ENCODE data around the gene PGAM5.
A peak's percentile ranks its signal among the peaks of the same experiment; 100 is the strongest.
"Not testable (repeated sequence)": the region's sequence is repeated elsewhere in the genome, so short reads cannot be mapped to it uniquely, and the experiment has no call there.

PGAM5 gene

DNA sequence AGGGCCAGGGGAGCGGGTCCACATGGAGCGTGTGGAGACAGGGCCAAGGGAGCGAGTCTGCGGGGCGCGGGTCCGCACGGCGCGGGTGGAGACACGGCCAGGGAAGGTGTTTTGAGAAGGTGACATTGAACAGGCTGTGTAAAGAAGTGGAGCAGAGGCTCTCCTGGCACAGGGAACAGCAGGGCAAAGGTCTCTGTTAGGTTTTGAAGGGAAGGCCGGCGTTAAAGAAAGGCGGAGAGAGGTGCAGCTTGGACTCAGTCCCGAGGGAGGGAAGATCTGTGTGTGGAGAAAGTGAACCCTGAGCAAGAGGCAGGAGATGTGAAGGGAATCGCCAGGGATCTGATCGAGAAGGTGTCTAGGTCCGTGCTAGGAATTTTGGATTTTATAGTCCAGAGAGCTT, 21.4 kb upstream of the PGAM5 start:
- peak; percentile 24 for DNase-seq

GRCh38 chr12:132690112-132690511, 20.5 kb upstream of the PGAM5 start:
- no peak for DNase-seq

GRCh38 chr12:132692030-132692429, 18.6 kb upstream of the PGAM5 start:
- DNase-seq: not testable (repeated sequence)

DNA sequence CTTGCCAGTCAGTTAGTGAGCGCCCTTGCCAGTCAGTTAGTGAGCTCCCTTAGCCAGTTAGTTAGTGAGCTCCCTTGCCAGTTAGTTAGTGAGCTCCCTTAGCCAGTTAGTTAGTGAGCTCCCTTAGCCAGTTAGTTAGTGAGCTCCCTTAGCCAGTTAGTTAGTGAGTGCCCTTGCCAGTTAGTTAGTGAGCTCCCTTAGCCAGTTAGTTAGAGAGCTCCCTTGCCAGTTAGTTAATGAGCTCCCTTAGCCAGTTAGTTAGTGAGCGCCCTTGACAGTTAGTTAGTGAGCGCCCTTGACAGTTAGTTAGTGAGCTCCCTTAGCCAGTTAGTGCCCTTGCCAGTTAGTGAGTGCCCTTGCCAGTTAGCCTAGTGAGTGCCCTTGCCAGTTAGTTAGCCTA, 15.8 kb upstream of the PGAM5 start:
- not testable (repeated sequence) for DNase-seq

- no peak for DNase-seq
Measured at GRCh38 chr12:132695431-132695830, 15.2 kb upstream of the PGAM5 start.

- DNase-seq: no peak
Measured at GRCh38 chr12:132698341-132698740, 12.3 kb upstream of the PGAM5 start.

GRCh38 chr12:132700212-132700822, 10.3 kb upstream of the PGAM5 start:
- DNase-seq: no peak

DNA sequence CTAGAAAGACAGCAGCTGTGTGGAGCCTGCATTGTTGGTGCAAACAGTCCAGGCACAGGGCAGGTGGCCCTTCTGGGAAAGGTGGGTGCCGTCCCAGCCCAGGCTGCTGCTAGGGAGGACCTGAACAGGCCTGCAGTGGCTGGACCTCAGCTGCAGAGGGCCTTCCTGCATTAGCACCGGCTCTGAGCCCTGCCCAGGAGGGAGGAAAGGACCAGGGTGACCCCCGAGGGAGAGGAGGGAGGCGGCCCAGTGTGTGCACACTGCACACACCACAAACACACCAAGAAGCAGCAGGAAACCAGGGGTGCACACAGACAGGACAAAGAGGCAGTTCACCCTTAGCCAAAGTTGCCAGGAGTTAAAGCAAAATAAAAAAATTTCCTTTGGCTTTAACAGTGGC, 8.0 kb upstream of the PGAM5 start:
- no peak for DNase-seq

DNA sequence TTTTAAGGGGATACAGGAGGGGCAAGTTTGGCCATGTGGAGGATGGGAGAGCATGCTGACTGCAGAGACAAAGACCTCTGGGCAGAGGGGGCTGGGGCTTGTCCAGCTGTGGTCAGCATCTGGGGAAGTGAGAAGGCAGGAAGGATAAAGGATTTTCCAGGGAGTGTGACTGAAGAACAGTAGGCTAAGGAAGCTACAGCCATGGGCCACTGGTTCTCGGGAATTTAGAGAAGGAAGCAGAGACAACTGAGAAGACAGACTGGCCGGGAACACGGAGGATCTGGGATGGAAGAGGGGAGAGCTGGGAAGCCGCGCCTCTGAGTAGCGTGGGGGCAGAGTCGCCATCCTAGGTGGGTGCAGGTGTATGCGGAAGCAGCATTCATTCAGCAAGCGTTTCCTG, 7.0 kb upstream of the PGAM5 start:
- no peak for DNase-seq

DNA sequence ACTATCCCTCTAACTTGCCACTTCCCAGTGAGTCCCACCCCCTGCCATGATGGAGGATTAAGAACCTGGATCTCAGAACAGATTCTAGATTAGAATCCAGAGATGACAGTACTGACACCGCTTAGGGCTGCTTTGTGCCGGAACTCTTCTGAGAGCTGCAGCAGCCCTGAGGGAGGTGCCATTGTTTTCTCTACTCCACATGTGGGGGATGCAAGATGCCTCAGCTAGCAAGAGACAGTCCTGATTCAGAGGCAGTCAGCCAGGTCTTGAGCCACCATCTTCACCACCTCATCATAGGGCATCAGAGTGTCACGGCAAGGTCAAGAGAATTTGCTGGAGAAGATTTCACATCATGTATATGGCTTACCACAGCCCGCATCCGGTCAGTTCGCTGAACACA, 3.4 kb upstream of the PGAM5 start:
- no peak for DNase-seq

GRCh38 chr12:132708150-132708549, 2.5 kb upstream of the PGAM5 start:
- DNase-seq: no peak

DNA sequence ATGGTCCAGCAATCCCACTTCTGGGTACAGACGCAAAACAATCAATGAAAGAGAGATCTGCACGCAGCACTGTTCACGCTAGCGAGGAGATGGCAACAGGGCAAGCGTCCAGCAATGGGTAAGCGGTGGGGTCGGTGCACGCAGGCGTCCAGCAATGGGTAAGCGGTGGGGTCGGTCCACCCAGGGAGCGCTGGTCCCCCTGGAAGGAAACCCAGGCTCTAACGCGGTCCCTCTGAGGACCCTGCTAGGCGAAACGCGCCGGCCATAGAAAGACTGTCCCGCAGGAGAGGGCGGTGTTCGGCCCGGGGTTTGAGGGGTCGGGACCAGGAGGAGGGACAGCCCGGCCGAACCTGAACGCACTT, 618 bp upstream of the PGAM5 start:
- no peak for DNase-seq

- DNase-seq: peak; percentile 59
Measured at GRCh38 chr12:132711080-132711843, 620 bp downstream of the PGAM5 start.

- no peak for DNase-seq
Measured at GRCh38 chr12:132713123-132713522, 2.5 kb downstream of the PGAM5 start.

DNA sequence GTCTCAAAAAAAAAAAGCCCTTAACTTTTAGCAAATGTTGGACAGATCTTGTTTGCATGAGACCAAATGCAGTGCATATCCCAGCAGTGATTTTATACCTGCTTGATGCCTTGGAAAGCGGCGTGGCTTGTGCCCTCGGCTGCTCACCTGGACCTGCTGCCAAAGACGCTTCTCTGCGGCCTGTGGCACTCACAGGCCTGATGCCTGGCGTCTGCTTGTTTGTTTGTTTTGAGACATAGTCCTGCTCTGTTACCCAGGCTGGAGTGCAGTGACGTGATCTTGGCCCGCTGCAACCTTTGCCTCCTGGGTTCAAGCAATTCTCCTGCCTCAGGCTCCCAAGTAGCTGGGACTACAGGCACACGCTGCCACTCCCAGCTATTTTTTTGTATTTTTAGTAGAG, 5.2 kb downstream of the PGAM5 start:
- no peak for DNase-seq

- DNase-seq: no peak
Measured at GRCh38 chr12:132716356-132716755, 5.7 kb downstream of the PGAM5 start.

DNA sequence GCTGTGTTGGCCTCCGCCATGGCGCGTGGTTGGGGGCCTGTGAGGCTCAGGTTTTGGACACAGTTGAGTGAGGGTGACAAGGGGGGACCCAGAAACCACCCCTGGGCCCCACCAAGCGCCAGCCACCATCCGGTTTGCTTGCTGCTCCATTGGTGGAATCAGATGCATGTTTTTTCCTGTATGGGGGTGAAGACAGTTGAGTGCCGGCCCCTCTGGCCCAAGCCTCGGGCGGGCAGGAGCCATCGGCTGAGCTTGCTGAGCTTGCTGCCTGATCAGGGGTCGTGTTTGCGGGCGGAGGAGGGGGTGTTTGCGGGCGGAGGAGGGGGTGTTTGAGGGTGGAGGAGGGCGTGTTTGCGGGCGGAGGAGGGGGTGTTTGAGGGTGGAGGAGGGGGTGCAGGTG, 6.4 kb downstream of the PGAM5 start:
- DNase-seq: no peak

DNA sequence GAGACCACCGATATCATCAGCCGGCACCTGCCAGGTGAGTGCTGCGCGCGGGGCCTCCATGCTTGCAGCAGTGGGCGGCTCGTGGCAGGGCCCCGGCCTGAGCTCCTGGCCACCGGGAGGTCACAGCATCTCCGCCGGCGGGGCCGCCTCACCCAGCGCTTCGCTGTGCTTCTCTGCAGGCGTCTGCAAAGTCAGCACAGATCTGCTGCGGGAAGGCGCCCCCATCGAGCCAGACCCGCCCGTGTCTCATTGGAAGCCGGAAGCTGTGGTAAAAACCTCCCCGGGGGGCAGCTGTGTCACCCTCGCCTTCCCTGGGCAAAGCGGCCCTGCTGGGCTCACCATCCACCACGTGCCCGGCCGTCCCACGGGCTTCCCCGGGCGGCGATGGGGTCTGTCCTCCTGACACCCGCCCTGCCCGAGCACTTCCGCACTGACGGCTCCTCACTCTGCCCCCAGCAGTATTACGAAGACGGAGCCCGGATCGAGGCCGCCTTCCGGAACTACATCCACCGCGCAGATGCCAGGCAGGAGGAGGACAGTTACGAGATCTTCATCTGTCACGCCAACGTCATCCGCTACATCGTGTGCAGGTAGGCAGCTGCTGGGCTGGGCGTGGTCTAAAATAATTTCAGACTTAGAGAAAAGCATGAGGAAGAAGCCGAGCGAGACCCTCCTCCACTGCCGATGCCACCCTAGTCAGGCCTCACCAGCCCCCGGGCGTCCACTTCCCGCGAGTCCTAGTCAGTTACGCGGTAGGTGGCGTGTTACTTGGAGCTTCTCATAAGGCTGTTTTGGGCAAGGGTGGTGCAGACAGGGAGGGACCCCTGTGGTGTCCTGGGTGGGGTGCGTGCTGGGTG, 7.1 kb downstream of the PGAM5 start:
- DNase-seq: peak; percentile 23

GRCh38 chr12:132718644-132719043, 8.0 kb downstream of the PGAM5 start:
- no peak for DNase-seq

- DNase-seq: no peak
Measured at GRCh38 chr12:132719141-132719953, 8.7 kb downstream of the PGAM5 start.

- DNase-seq: no peak
Measured at GRCh38 chr12:132719954-132720324, 9.3 kb downstream of the PGAM5 start.

GRCh38 chr12:132720606-132721345, 10.1 kb downstream of the PGAM5 start:
- DNase-seq: no peak
